K562 (cell line): ENCODE measurements around the gene CBY2. TPM values are rescaled to one million over a fixed set of nuclear protein-coding genes. Genes with fewer than 3 reads are reported as not detected.

Experiments used
- CREM ChIP-seq: IDR thresholded peaks from 2 replicates; pipeline ENCODE4 v1.6.1; 2014; ENCODE audit warnings: antibody characterized with exemption, low read depth
- DEAF1 ChIP-seq: fragments of 450-650 bp; formaldehyde crosslinking; IDR thresholded peaks from 2 replicates; pipeline ENCODE4 v1.4.0; 2020; ENCODE audit warnings: mild to moderate bottlenecking, moderate library complexity
- ELK1 ChIP-seq: sonication (generic); formaldehyde crosslinking; IDR thresholded peaks from 2 replicates; pipeline ENCODE4 v1.8.1; 2022; ENCODE audit warnings: missing genetic modification reagents
- FOXA3 ChIP-seq, 2 experiments: fragments of 450-650 bp in 1 of 2; sonication (generic) in 1 of 2; formaldehyde crosslinking; IDR thresholded peaks in 1 of 2; conservative IDR thresholded peaks in 1 of 2; 2 replicates each; pipeline versions ENCODE4 v1.4.0 to v1.8.0; 2020 to 2022; ENCODE audit warnings: mild to moderate bottlenecking in 2 of 2, missing genetic modification reagents in 1 of 2
- HMGXB4 ChIP-seq: sonication (generic); formaldehyde crosslinking; IDR thresholded peaks from 2 replicates; pipeline ENCODE4 v1.8.1; 2023; ENCODE audit warnings: mild to moderate bottlenecking, missing genetic modification reagents
- KDM5B ChIP-seq: fragments of 200-600 bp; sonication (generic); IDR thresholded peaks from 2 replicates; pipeline ENCODE4 v1.6.1; 2012; ENCODE audit warnings: low read depth, mild to moderate bottlenecking, moderate library complexity, low read length, control low read depth, inconsistent platforms; ENCODE audit not compliant: insufficient replicate concordance
- MEF2D ChIP-seq: conservative IDR thresholded peaks from 2 replicates; pipeline ENCODE4 v1.6.1; 2016; ENCODE audit warnings: low read depth, missing genetic modification characterization, missing compliant biosample characterization
- SNIP1 ChIP-seq: fragments of 450-650 bp; IDR thresholded peaks from 2 replicates; pipeline ENCODE4 v1.7.1; 2017; ENCODE audit warnings: low read depth, mild to moderate bottlenecking
- SREBF2 ChIP-seq: sonication (generic); formaldehyde crosslinking; IDR thresholded peaks from 2 replicates; pipeline ENCODE4 v1.4.0; 2020; ENCODE audit warnings: mild to moderate bottlenecking, missing genetic modification reagents
- XRCC5 ChIP-seq: fragments of 200-400 bp; formaldehyde crosslinking; IDR thresholded peaks from 2 replicates; pipeline ENCODE4 v1.6.1; 2017; ENCODE audit warnings: low read depth, mild to moderate bottlenecking, low read length
- ZFX ChIP-seq: sonication (generic); formaldehyde crosslinking; IDR thresholded peaks from 2 replicates; pipeline ENCODE4 v1.8.0; 2022; ENCODE audit warnings: mild to moderate bottlenecking, missing genetic modification reagents, moderate library complexity
- ZNF121 ChIP-seq: sonication (generic); formaldehyde crosslinking; conservative IDR thresholded peaks from 2 replicates; pipeline ENCODE4 v1.8.0; 2022; ENCODE audit warnings: missing genetic modification reagents
- polyA plus RNA-seq, 8 experiments: library from polyadenylated mRNA; depleted of rRNA in 4 of 8; stranded (reverse) in 5 of 8; unstranded in 3 of 8; fragments of >200 nt; fragmentation: Nextera tagmentation in 2 of 8; fragmentation: Illumina TruSeq in 1 of 8; extraction: Ambion mirVana in 2 of 8; extraction: Trizol in 1 of 8; gene quantifications; 2 replicates each; pipeline versions ENCODE4 v1.2.1 to v1.2.3, GENCODE V29; 2011 to 2014; ENCODE audit warnings: inconsistent platforms in 1 of 8, missing spikeins in 1 of 8
- total RNA-seq, 7 experiments: library from RNA; depleted of rRNA in 6 of 7; stranded (reverse); fragments of >200 nt in 6 of 7; fragmentation: Illumina TruSeq in 2 of 7; extraction: Trizol in 2 of 7; gene quantifications; 2 replicates each; pipeline versions ENCODE4 v1.2.1 to v1.2.3, GENCODE V29; 2011 to 2021; ENCODE audit warnings: low replicate concordance in 1 of 7

CBY2 gene
- total and polyA plus RNA-seq, 9 of the 15 experiments (the other 6 are each of a cell fraction or from before 2014, with no cell fraction given): 0.09 TPM; not detected in 8

- TF ChIP-seq HMGXB4 (CRISPR knock-in tag): no peak
- TF ChIP-seq XRCC5: no peak
- TF ChIP-seq ELK1 (CRISPR knock-in tag): no peak
- TF ChIP-seq SREBF2 (CRISPR knock-in tag): no peak
- no peak for TF ChIP-seq MEF2D (tag)
- no peak for TF ChIP-seq KDM5B
- TF ChIP-seq CREM: no peak
- no peak for TF ChIP-seq DEAF1
- TF ChIP-seq ZNF121 (CRISPR knock-in tag): no peak
- TF ChIP-seq FOXA3 (CRISPR knock-in tag; conservative IDR thresholded peaks at IDR 0.05 in 1 of 2, IDR thresholded peaks at IDR 0.05 in 1 of 2): no peak
- no peak for TF ChIP-seq ZFX (CRISPR knock-in tag)
- TF ChIP-seq SNIP1: no peak
Measured at GRCh38 chr13:45688577-45688976, 13.5 kb upstream of the CBY2 start (continued).
